ENCODE data around the gene SDF4.

DNA sequence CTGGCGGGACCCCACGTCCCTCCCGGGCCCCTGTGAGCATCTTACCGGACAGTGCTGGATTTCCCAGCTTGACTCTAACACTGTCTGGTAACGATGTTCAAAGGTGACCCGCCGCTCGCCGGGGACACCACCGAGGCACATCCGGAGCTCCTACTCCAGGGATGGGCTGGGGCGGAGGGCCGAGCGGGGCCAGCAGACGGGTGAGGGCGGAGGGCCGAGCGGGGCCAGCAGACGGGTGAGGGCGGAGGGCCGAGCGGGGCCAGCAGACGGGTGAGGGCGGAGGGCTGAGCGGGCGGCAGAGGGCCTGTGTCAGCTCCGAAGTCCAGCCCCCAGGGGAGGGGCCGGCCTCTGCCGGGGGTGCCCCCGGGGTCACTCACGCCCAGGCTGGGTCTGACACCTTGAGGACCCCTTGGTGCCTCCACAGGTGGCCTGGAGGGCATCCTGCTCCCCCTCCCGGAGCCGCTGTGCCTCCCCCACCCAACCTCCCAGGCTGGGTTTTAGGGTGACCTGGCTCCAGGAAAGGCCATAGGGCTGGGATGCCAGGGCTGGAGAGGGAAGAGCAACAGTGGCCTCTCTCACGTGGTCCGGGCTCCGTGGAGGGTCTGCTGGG lies 63.9 kb downstream of the SDF4 start:
- no peak for TF ChIP-seq CTCF (IDR thresholded peaks at IDR 0.05 in 8 of 11, conservative IDR thresholded peaks at IDR 0.05 in 3 of 11)
- TF ChIP-seq POLR2A (IDR thresholded peaks at IDR 0.05): no peak
- no peak for TF ChIP-seq POLR2AphosphoS5 (IDR thresholded peaks at IDR 0.05)
